HG03103 (cell line): Measurements from ENCODE around the gene PRPSAP2.

ENCODE experiments used
- ATAC-seq: cut with Tn5 transposase; IDR thresholded peaks from one replicate; pipeline ENCODE4 v1.9.1; 2021; ENCODE audit warnings: low read depth; ENCODE audit not compliant: unreplicated experiment

The PRPSAP2 gene

GRCh38 chr17:18977646-18978045 lies 119.7 kb downstream of the PRPSAP2 start:
- ATAC-seq: no peak

- no peak for ATAC-seq
Observed at GRCh38 chr17:18978050-18978449, 120.1 kb downstream of the PRPSAP2 start.

GRCh38 chr17:18978655-18979054 lies 120.7 kb downstream of the PRPSAP2 start:
- ATAC-seq: no peak
